OCI-LY3 (cell line): ENCODE results near the gene STRIP2.

Experiments
- H2AFZ ChIP-seq: fragments of 200-600, 300-600 bp; shearing (Covaris generic); 2 replicates; pipeline ENCODE4 v1.6.0; 2014; ENCODE audit warnings: antibody characterized with exemption, low read depth, low read length
- H3K27ac ChIP-seq: fragments of 200-600, 300-600 bp; sonication (generic); 2 replicates; pipeline ENCODE4 v1.5.1; 2014; ENCODE audit warnings: mild to moderate bottlenecking, low read length, moderate library complexity, mixed read lengths
- H3K27me3 ChIP-seq: fragments of 200-600, 300-600 bp; sonication (generic); 2 replicates; pipeline ENCODE4 v1.6.1; 2014; ENCODE audit warnings: low read depth, low read length, mixed read lengths
- H3K36me3 ChIP-seq: fragments of 200-600, 300-600 bp; sonication (generic); replicated peaks from 2 replicates; pipeline ENCODE3; 2014; ENCODE audit warnings: low read depth, low read length, mixed read lengths
- H3K4me1 ChIP-seq: fragments of 300-600, 200-600 bp; sonication (generic); 2 replicates; pipeline ENCODE4 v1.6.1; 2014; ENCODE audit warnings: low read length, mixed read lengths
- H3K4me2 ChIP-seq: fragments of 200-600, 300-600 bp; sonication (generic); 2 replicates; pipeline ENCODE4 v1.6.1; 2014; ENCODE audit warnings: low read length, mixed read lengths
- H3K4me3 ChIP-seq: fragments of 300-600, 200-600 bp; sonication (generic); 2 replicates; pipeline ENCODE4 v1.5.1; 2014; ENCODE audit warnings: antibody characterized with exemption, mild to moderate bottlenecking, low read length, moderate library complexity
- H3K79me2 ChIP-seq: fragments of 300-600, 200-600 bp; shearing (Covaris generic); 2 replicates; pipeline ENCODE4 v1.6.1; 2014; ENCODE audit warnings: mild to moderate bottlenecking, low read length, mixed read lengths
- H3K9ac ChIP-seq: fragments of 300-600, 200-600 bp; shearing (Covaris generic); 2 replicates; pipeline ENCODE4 v1.6.0; 2014; ENCODE audit warnings: mild to moderate bottlenecking, low read length, moderate library complexity
- H3K9me3 ChIP-seq: fragments of 200-600, 300-600 bp; shearing (Covaris generic); 2 replicates; pipeline ENCODE4 v1.6.1; 2014; ENCODE audit warnings: low read length, mixed read lengths; ENCODE audit not compliant: insufficient read depth
- H4K20me1 ChIP-seq: fragments of 200-600, 300-600 bp; sonication (generic); 2 replicates; pipeline ENCODE4 v1.6.1; 2016; ENCODE audit warnings: low read length, mixed read lengths; ENCODE audit not compliant: insufficient read depth
- CTCF ChIP-seq: fragments of 200-600, 300-600 bp; sonication (generic); IDR thresholded peaks from 2 replicates; pipeline ENCODE4 v1.5.1; 2014; ENCODE audit warnings: antibody characterized with exemption, low read length, low read depth
- EZH2phosphoT487 ChIP-seq: fragments of 200-600 bp; shearing (Covaris generic); IDR thresholded peaks from 2 replicates; pipeline ENCODE4 v1.6.1; 2018; ENCODE audit warnings: antibody characterized with exemption, mixed run types, low read depth

STRIP2 gene

GRCh38 chr7:129450295-129450694 lies 16.1 kb downstream of the STRIP2 start:
- Histone ChIP-seq H3K9ac (no peak overlapping the region), H2AFZ (no peak overlapping the region), H4K20me1 (no peaks in the 10 kb centered on the region), H3K4me3 (no peak overlapping the region), H3K36me3 (no peaks in the 10 kb centered on the region), H3K4me1 (peaks cover 4% of the 10 kb centered on the region; the same call in 1 of the 2 replicates), H3K79me2 (no peaks in the 10 kb centered on the region), H3K27me3 (no peaks in the 10 kb centered on the region), H3K4me2 (no peak overlapping the region), H3K27ac (no peak overlapping the region), H3K9me3 (no peaks in the 10 kb centered on the region)
- TF ChIP-seq CTCF (no peak), EZH2phosphoT487 (no peak)

DNA sequence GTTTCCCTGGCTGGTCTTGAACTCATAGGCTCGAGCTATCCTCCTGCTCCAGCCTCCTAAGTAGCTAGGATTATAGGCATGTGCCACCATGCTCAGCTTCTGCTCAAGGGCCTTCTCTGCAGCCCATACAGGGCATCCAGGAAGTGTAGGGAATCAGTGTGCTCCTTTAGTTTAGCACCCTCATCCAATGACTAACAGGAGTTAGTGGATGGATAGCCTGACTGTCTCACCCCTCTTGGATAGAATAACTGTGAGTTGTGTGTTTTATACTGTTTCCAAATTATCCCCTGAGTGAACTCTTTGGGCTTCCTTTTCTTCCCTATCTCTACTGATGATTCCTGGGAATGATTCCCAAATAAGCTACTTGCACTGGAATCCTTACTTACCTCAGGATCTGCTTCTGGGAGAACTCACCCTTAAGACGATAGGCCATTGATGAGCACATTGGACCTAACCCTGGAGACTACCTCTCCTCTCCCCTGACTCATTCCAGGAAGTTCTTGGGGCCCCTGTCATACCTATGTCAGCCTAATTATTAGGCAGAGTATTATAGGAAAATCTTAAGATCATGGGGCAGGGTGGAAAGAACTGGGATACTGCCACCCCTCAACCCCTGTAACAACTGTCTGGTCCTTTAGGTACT lies 18.5 kb downstream of the STRIP2 start:
- TF ChIP-seq CTCF (no peak), EZH2phosphoT487 (no peak)
- Histone ChIP-seq H3K9me3 (no peaks in the 10 kb centered on the region), H4K20me1 (no peaks in the 10 kb centered on the region), H3K79me2 (no peaks in the 10 kb centered on the region), H3K4me2 (no peak overlapping the region), H3K9ac (no peak overlapping the region), H3K27ac (no peak overlapping the region), H3K27me3 (no peaks in the 10 kb centered on the region), H3K36me3 (no peaks in the 10 kb centered on the region), H3K4me1 (peaks cover 4% of the 10 kb centered on the region; the same call in 1 of the 2 replicates), H3K4me3 (no peak overlapping the region), H2AFZ (no peak overlapping the region)

GRCh38 chr7:129453510-129454248 lies 19.4 kb downstream of the STRIP2 start:
- no peaks in the 10 kb centered on the region for H4K20me1 ChIP-seq
- TF ChIP-seq CTCF (no peak), EZH2phosphoT487 (no peak)
- no peaks in the 10 kb centered on the region for H3K79me2 ChIP-seq
- H3K4me1 ChIP-seq: peaks cover 4% of the 10 kb centered on the region; the same call in 1 of the 2 replicates
- H3K27ac ChIP-seq: no peak overlapping the region
- H2AFZ ChIP-seq: no peak overlapping the region
- H3K36me3 ChIP-seq: no peaks in the 10 kb centered on the region
- H3K27me3 ChIP-seq: no peaks in the 10 kb centered on the region
- no peak overlapping the region for H3K4me3 ChIP-seq
- no peak overlapping the region for H3K9ac ChIP-seq
- no peak overlapping the region for H3K4me2 ChIP-seq
- H3K9me3 ChIP-seq: no peaks in the 10 kb centered on the region

GRCh38 chr7:129454249-129454551 lies 20.0 kb downstream of the STRIP2 start:
- H3K27ac ChIP-seq: no peak overlapping the region
- peaks cover 4% of the 10 kb centered on the region; the same call in 1 of the 2 replicates for H3K4me1 ChIP-seq
- H3K27me3 ChIP-seq: no peaks in the 10 kb centered on the region
- H3K79me2 ChIP-seq: no peaks in the 10 kb centered on the region
- H3K9ac ChIP-seq: no peak overlapping the region
- no peak for TF ChIP-seq CTCF
- no peak for TF ChIP-seq EZH2phosphoT487
- no peaks in the 10 kb centered on the region for H4K20me1 ChIP-seq
- H3K36me3 ChIP-seq: peaks cover 2% of the 10 kb centered on the region
- H2AFZ ChIP-seq: no peak overlapping the region
- H3K4me2 ChIP-seq: no peak overlapping the region
- H3K9me3 ChIP-seq: no peaks in the 10 kb centered on the region
- H3K4me3 ChIP-seq: no peak overlapping the region
